ENCODE measurements around the gene REXO4. TPM values are rescaled to one million over a fixed set of nuclear protein-coding genes. Genes with fewer than 3 reads are reported as not detected.

REXO4 gene
- total RNA-seq, 3 donors from 2014 or later: 18.7 to 26.0 (median 20.1) TPM

- no peaks in the 10 kb centered on the region for H3K9me3 ChIP-seq
- H3K4me3 ChIP-seq: no peak overlapping the region
- no peak for ATAC-seq
- no peak for TF ChIP-seq CTCF (IDR thresholded peaks at IDR 0.05)
- peaks cover 9% of the 10 kb centered on the region for H3K4me1 ChIP-seq (ENCODE audit: low read depth)
- peak in 2 of 3 donors; percentile 33 to 54 for DNase-seq
- intact Hi-C loops (cut with DNase I, micrococcal nuclease): no loop called here
- H3K36me3 ChIP-seq (ENCODE audit: low read depth): no peaks in the 10 kb centered on the region
Measured at GRCh38 chr9:133463234-133463863, 45.5 kb upstream of the REXO4 start.

GRCh38 chr9:133461975-133462374 is 44.2 kb upstream of the REXO4 start:
- no peaks in the 10 kb centered on the region for H3K36me3 ChIP-seq (ENCODE audit: low read depth)
- DNase-seq (peak in 2 of 3 donors; percentile 25 to 46), ATAC-seq (no peak)
- H3K4me1 ChIP-seq (ENCODE audit: low read depth): peaks cover 9% of the 10 kb centered on the region
- TF ChIP-seq CTCF (IDR thresholded peaks at IDR 0.05): no peak
- no peaks in the 10 kb centered on the region for H3K9me3 ChIP-seq
- no peak overlapping the region for H3K4me3 ChIP-seq
- intact Hi-C loops (cut with DNase I, micrococcal nuclease): no loop called here

GRCh38 chr9:133460405-133461175 is 42.8 kb upstream of the REXO4 start:
- ATAC-seq (peak; percentile 68), DNase-seq (peak; percentile 90 to 92 (median 91))
- Histone ChIP-seq H3K4me3 (peak overlapping the region; percentile 31), H3K9me3 (no peaks in the 10 kb centered on the region), H3K4me1 (ENCODE audit: low read depth) (peaks cover 9% of the 10 kb centered on the region), H3K36me3 (ENCODE audit: low read depth) (no peaks in the 10 kb centered on the region)
- intact Hi-C loops (cut with DNase I, micrococcal nuclease): no loop called here
- TF ChIP-seq CTCF (IDR thresholded peaks at IDR 0.05): no peak

GRCh38 chr9:133459476-133460404 is 41.9 kb upstream of the REXO4 start, which contains the start of gene CACFD1:
Gene CACFD1 (plus strand): TSS chr9:133459978. CDS start chr9:133460067, 89 bp downstream.
- H3K36me3 ChIP-seq (ENCODE audit: low read depth): no peaks in the 10 kb centered on the region
- peak; percentile 89 for ATAC-seq
- intact Hi-C loops (cut with DNase I, micrococcal nuclease): no loop called here
- H3K4me1 ChIP-seq (ENCODE audit: low read depth): peaks cover 9% of the 10 kb centered on the region
- TF ChIP-seq CTCF (IDR thresholded peaks at IDR 0.05): no peak
- H3K9me3 ChIP-seq: no peaks in the 10 kb centered on the region
- peak; percentile 98 to 99 (median 99) for DNase-seq
- peak within 1 kb of the TSS; percentile 31 for H3K4me3 ChIP-seq

GRCh38 chr9:133458643-133459312 is 41.0 kb upstream of the REXO4 start:
- intact Hi-C loops (cut with DNase I, micrococcal nuclease): no loop called here
- ATAC-seq: no peak

More at GRCh38 chr9:133458643-133459312, 41.0 kb upstream of the REXO4 start:
- no peak for TF ChIP-seq CTCF (IDR thresholded peaks at IDR 0.05)
- peaks cover 9% of the 10 kb centered on the region for H3K4me1 ChIP-seq (ENCODE audit: low read depth)
- DNase-seq: no peak
- no peaks in the 10 kb centered on the region for H3K9me3 ChIP-seq
- no peaks in the 10 kb centered on the region for H3K36me3 ChIP-seq (ENCODE audit: low read depth)
- no peak overlapping the region for H3K4me3 ChIP-seq

Data from mucosa of descending colon (tissue), 3 donors.